ENCODE data around the gene ADAMTS12. TPM values are rescaled to one million over a fixed set of nuclear protein-coding genes. Genes with fewer than 3 reads are reported as not detected.

The ADAMTS12 gene
- total RNA-seq, 1 experiment from 2014 or later: 6.2 TPM

GRCh38 chr5:33834334-33834733 is 57.5 kb downstream of the ADAMTS12 start:
- peaks cover 32 to 42% of the 10 kb centered on the region in 2 experiments for H3K4me1 Mint-ChIP-seq
- no peak overlapping the region for H2AK5ac ChIP-seq (ENCODE audit: insufficient read length, low read length)
- no peak overlapping the region for H3K27ac ChIP-seq (ENCODE audit: insufficient read length, low read depth, low read length)
- H2BK20ac ChIP-seq (ENCODE audit: low read depth, low read length, poor library complexity, severe bottlenecking): no peak overlapping the region
- no peaks in the 10 kb centered on the region for H4K20me1 ChIP-seq (ENCODE audit: control insufficient read depth, insufficient read depth, insufficient read length)
- no peaks in the 10 kb centered on the region for H3K9me3 ChIP-seq (ENCODE audit: control insufficient read depth, low read depth, low read length)
- H3K23me2 ChIP-seq (ENCODE audit: insufficient read length, low read depth, low read length, poor library complexity, severe bottlenecking): no peaks in the 10 kb centered on the region
- no peak overlapping the region for H4K91ac ChIP-seq (ENCODE audit: insufficient read length, low read depth, low read length)
- H2BK15ac ChIP-seq (ENCODE audit: low read depth, low read length): no peak overlapping the region
- no peak overlapping the region for H3K4ac ChIP-seq (ENCODE audit: low read depth, low read length)
- no peak overlapping the region for H3K9ac ChIP-seq (ENCODE audit: extremely low read depth, insufficient read length, low read length)
- peaks cover 5% of the 10 kb centered on the region for H3K4me1 ChIP-seq (ENCODE audit: insufficient read depth, low read length)
- no peak overlapping the region for H3K14ac ChIP-seq (ENCODE audit: insufficient read depth, low read length)
- no peak overlapping the region for H3K23ac ChIP-seq (ENCODE audit: insufficient read length, low read depth, low read length)
- no peak overlapping the region for H3K4me3 Mint-ChIP-seq
- no peak overlapping the region for H3K27ac Mint-ChIP-seq
- H3K9me3 Mint-ChIP-seq: no peaks in the 10 kb centered on the region; a peak in 1 of 5 replicates
- H3K56ac ChIP-seq (ENCODE audit: insufficient read length, low read depth, low read length): no peak overlapping the region
- 0 out of 2 replicates have a peak, but pooled peaks cover 2% of the 10 kb centered on the region for H3K79me2 ChIP-seq (ENCODE audit: insufficient read depth, low read length)
- H2AFZ ChIP-seq (ENCODE audit: low read length): no peak overlapping the region
- H3K18ac ChIP-seq (ENCODE audit: insufficient read length, low read depth, low read length): no peak overlapping the region
- WGBS (ENCODE audit: extremely low coverage, insufficient read length, low lambda C conversion rate): no CpG with 5 or more reads among the region's 2 CpGs
- no peak overlapping the region for H4K8ac ChIP-seq (replicated peaks; ENCODE audit: insufficient read length, low read depth, low read length)
- H4K5ac ChIP-seq (ENCODE audit: insufficient read length, low read depth, low read length): no peak overlapping the region
- H3K79me1 ChIP-seq (ENCODE audit: insufficient read depth, low read depth, low read length, poor library complexity, severe bottlenecking): no peaks in the 10 kb centered on the region
- no peak overlapping the region for H2BK120ac ChIP-seq (ENCODE audit: low read depth, low read length, poor library complexity, severe bottlenecking)
- no peak overlapping the region for H3K4me2 ChIP-seq (ENCODE audit: insufficient read depth, insufficient read length, low read length)
- H3T11ph ChIP-seq (ENCODE audit: low read length): no peak overlapping the region
- TF ChIP-seq CTCF (conservative IDR thresholded peaks at IDR 0.05): no peak
- H2BK12ac ChIP-seq (ENCODE audit: insufficient read length, low read depth, low read length): no peak overlapping the region
- H3K27me3 ChIP-seq (ENCODE audit: insufficient read depth, low read length): no peaks in the 10 kb centered on the region
- no peak for DNase-seq
- no peaks in the 10 kb centered on the region for H3K27me3 Mint-ChIP-seq (ENCODE audit: low read depth)
- H2BK5ac ChIP-seq (ENCODE audit: insufficient read length, low read length): no peak overlapping the region
- no peaks in the 10 kb centered on the region; a peak in 1 of 7 replicates for H3K36me3 Mint-ChIP-seq (ENCODE audit: insufficient read depth in 1 of 3, low read depth in 3 of 3)

Data from H9 (cell line).